AG10803 (cell line): ENCODE data around the gene MARCO.

ENCODE experiments used
- DNase-seq: peaks from one replicate; pipeline ENCODE4 v3.0.0; 2010; ENCODE audit warnings: low read depth
- H3K4me3 ChIP-seq: 2 replicates; pipeline ENCODE4 v1.5.1; 2011; ENCODE audit warnings: mild to moderate bottlenecking, low read length, control low read depth
- CTCF ChIP-seq: conservative IDR thresholded peaks from 2 replicates; pipeline ENCODE4 v1.5.1; 2011; ENCODE audit warnings: mild to moderate bottlenecking, low read length, control low read depth, inconsistent platforms

MARCO gene

GRCh38 chr2:118914721-118915453 lies 27.1 kb upstream of the MARCO start:
- no peak for TF ChIP-seq CTCF
- no peak overlapping the region for H3K4me3 ChIP-seq
- no peak for DNase-seq

- no peak overlapping the region for H3K4me3 ChIP-seq
- TF ChIP-seq CTCF, result no peak
- DNase-seq, result no peak
Observed at GRCh38 chr2:118918017-118918416, 24.0 kb upstream of the MARCO start.

- no peak overlapping the region for H3K4me3 ChIP-seq
- DNase-seq, result no peak
- no peak for TF ChIP-seq CTCF
Observed at GRCh38 chr2:118921646-118922045, 20.3 kb upstream of the MARCO start.

DNA sequence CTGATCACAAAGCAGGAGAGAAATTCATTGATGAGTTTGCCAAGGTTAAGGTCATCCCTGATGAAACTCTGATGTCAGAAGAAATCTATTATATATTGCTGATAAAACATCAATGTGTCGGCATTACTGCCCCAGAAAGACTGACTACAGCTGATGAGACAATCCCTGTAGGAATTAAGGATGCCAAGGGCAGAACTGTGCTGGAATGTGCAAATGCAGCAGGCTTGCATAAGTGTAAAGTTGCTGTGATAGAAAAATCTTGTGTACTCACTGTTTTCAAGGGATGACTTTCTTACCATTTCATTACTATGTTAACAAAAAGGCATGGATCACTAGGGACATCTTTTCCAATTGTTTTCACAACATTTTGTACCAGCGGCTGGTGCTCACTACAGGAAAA lies 19.7 kb upstream of the MARCO start:
- H3K4me3 ChIP-seq, result no peak overlapping the region
- no peak for DNase-seq
- no peak for TF ChIP-seq CTCF

DNA sequence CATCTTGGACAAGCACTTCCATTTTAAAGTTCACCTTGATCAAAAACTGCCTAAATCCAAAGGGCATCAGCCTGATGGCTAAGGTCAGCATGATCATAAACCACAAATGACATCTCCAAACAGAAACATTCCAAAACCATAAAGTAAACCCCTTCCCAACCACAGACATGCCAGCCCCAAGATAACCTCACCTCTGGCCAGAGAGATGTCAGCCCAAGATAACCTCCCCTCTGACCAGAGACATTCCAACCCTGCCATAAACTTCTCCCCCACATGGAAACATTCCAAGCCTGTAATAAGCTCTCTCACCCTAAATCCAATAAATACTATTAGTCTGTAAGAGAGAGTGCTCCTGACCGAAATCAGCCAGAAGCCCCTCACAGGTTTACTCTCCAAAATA lies 18.6 kb upstream of the MARCO start:
- no peak for TF ChIP-seq CTCF
- no peak overlapping the region for H3K4me3 ChIP-seq
- no peak for DNase-seq

DNA sequence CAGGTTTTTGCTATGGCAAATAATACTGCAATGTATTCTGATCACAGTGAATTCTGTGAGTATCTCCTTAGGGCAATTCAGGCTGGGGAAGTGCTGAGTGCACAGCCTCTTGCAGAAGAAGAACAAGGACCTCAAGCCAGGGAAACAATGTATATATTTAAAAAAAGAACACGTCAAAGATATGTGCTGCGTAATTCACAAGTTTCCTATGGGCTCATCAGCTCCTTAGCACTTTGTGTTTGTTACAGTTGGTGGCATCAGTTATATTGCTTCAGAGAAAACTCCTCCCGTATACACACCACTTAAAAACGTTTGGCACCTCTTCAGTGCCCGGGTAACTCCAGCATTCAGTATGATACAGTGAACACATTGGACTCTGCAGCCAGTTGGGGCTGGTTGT lies 16.5 kb upstream of the MARCO start:
- no peak for TF ChIP-seq CTCF

DNA sequence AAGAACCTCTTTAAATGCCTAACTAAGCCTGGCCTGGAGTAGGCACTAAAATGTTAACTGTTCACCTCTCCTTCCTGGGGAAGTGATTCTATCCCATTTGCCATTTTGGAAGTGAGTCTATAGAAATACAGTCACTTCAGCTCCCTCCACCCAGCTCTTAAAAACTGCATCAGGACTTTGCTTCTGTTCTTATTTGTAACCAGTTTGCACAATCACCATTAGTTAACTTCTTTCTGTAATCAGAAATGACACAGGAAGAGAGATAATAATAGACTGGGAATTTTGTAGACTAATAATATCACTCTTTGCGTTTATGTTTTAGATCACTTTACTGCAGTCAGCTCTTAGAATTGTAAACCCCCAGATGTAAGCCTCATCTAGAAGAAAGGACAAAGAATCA lies 16.0 kb upstream of the MARCO start:
- H3K4me3 ChIP-seq, result no peak overlapping the region
- no peak for TF ChIP-seq CTCF
- no peak for DNase-seq

More for the DNA sequence above, 16.5 kb upstream of the MARCO start:
- no peak for DNase-seq
- H3K4me3 ChIP-seq, result no peak overlapping the region
